Coronary artery (tissue), 2 donors: ENCODE results near the gene KDF1.

Experiments
- DNase-seq: peaks from one replicate; pipeline ENCODE4 v3.0.0-alpha.2; 2017; ENCODE audit warnings: low spot score
- H3K27ac ChIP-seq, 2 donors: fragments of 200-600 bp; sonication (generic); one replicate each; pipeline ENCODE4 v1.5.1; 2016 to 2019
- H3K4me3 ChIP-seq: fragments of 200-600 bp; sonication (generic); 2 replicates; pipeline ENCODE4 v1.5.1; 2016; ENCODE audit warnings: mild to moderate bottlenecking, moderate library complexity
- CTCF ChIP-seq: fragments of 200-600 bp; sonication (generic); IDR thresholded peaks from one replicate; pipeline ENCODE4 v1.5.1; 2019; ENCODE audit warnings: antibody characterized with exemption

Gene KDF1

DNA sequence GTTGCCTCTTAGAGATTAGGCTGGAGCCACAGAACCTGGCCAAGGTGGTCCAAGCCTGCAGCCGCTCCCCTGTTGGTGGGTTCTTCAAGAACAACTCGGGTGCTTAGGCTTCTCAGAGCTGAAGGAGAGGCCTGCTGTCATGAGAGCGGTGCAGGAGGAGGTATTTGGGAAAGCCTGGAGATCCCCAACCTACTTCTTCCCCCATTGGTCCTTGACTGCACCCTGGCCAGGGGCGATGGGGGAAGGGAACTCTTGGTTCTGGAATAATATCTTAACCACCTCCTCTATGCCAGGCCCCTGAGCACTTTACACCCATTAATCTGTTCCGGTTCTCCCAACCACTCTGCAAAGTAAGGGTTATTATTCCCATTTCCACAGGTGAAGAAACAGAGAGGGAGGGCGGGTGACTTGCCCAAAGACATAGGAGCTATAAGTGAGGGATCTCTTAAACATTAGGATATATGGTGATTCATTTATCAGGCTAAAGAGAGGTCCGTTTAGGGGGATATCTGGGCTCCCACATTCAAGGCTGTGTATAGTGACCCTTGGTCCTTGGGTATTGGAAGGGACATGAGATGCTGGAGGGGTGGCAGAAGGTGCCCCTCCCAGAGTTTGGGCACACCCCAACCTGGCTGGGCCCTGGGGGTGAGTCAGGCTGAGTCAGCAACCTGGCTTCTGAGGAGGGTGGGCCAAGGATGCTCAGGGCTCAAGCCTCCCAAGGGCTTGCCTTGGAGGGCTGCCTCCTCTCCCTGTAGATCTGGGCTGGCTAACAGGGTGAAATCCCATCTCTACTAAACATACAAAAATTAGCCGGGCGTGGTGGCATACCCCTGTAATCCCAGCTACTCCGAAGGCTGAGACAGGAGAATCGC, 38.4 kb upstream of the KDF1 start:
- TF ChIP-seq CTCF = no peak
- peak overlapping the region; percentile 57 for H3K4me3 ChIP-seq
- peak overlapping the region; percentile 81 to 94 for H3K27ac ChIP-seq
- no peak for DNase-seq

GRCh38 chr1:26996665-26997064, 36.4 kb upstream of the KDF1 start:
- no peak for DNase-seq
- Histone ChIP-seq H3K4me3 (no peak overlapping the region), H3K27ac (peak overlapping the region in 1 of 2 donors; percentile 57)
- TF ChIP-seq CTCF = no peak

GRCh38 chr1:26996024-26996423, 35.8 kb upstream of the KDF1 start:
- H3K27ac ChIP-seq = peak overlapping the region in 1 of 2 donors; percentile 57
- DNase-seq = no peak
- no peak for TF ChIP-seq CTCF
- peak overlapping the region; percentile 28 for H3K4me3 ChIP-seq

GRCh38 chr1:26994787-26995517, 34.7 kb upstream of the KDF1 start:
- DNase-seq = no peak
- TF ChIP-seq CTCF = no peak
- H3K27ac ChIP-seq = peak overlapping the region; percentile 60 to 85

DNA sequence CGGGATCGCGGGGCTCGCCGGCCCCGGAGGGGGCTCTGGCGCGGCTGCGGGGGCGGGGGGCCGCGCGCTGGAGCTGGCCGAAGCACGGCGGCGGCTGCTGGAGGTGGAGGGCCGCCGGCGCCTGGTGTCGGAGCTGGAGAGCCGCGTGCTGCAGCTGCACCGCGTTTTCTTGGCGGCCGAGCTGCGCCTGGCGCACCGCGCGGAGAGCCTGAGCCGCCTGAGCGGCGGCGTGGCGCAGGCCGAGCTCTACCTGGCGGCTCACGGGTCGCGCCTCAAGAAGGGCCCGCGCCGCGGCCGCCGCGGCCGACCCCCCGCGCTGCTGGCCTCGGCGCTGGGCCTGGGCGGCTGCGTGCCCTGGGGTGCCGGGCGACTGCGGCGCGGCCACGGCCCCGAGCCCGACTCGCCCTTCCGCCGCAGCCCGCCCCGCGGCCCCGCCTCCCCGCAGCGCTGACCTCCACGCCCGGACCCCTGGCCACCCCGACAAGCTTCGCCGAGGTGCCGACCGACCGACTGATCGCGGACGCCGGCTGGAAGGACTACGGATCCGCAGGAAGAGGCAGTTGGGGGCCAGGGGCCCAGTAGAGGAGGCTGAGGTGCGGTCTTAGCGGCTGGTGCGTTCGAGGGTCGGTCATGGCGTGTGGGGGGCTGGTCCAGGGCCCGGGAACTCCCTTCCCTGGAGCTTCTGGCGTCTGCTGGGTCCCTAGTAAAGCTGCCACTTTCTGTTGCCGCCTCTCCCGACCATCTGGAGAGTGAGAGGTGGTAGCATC, 33.9 kb upstream of the KDF1 start:
- no peak for TF ChIP-seq CTCF

More at GRCh38 chr1:26994787-26995517, 34.7 kb upstream of the KDF1 start:
- peak overlapping the region; percentile 89 for H3K4me3 ChIP-seq

DNA sequence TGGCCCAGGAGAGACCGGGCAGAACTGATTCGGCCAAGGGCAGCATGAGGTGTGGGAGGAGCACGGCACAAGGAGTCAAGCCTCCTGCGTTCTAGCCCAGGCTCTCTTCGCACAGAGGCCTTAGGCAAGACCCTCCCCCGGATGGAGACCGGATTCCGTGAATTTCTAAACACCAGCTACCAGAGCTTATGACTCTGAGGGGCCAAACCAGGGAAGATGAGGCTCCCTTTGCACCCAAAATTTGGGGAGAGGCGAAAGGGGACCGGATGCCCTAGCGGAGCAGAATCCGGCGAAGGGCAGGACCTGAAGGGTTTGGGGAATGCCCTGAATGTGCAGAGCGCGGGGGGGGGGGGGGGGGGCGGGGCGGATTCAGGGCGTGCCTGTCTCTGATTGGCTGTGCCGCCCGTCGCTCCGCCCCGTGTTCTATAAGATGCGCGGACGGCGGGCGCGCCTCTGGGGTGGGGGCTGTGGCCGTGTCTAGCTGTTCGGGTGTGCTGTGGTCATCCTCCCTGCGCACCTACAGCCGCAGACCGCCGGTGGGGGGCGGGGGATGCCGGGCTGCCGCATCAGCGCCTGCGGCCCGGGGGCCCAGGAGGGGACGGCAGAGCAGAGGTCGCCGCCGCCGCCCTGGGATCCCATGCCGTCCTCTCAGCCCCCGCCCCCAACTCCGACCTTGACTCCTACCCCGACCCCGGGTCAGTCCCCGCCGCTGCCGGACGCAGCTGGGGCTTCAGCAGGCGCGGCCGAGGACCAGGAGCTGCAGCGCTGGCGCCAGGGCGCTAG, 33.2 kb upstream of the KDF1 start, which contains the start of gene TRNP1:
Gene TRNP1 (plus strand): TSS at position 456 of the 783 bp plus-strand sequence. CDS start 95 bp downstream, at position 551.
- Histone ChIP-seq H3K27ac (peak within 1 kb of the TSS; percentile 60 to 85), H3K4me3 (peak within 1 kb of the TSS; percentile 89)
- DNase-seq = no peak
- TF ChIP-seq CTCF = no peak

More for the DNA sequence above, 33.9 kb upstream of the KDF1 start:
- Histone ChIP-seq H3K27ac (peak overlapping the region; percentile 60 to 85), H3K4me3 (peak overlapping the region; percentile 89)
- DNase-seq = no peak
